NCI-H1436 treated with DMSO at 0.1 percent for 48 hours (cell line): ENCODE results near the gene GRK1.
"Not testable (repeated sequence)": the region's sequence is repeated elsewhere in the genome, so short reads cannot be mapped to it uniquely, and the experiment has no call there.

ENCODE experiments used
- DNase-seq: peaks from one replicate; lab custom pipeline; 2025; lab: John Stamatoyannopoulos, UW

Gene GRK1

GRCh38 chr13:113665597-113666328 lies 1.3 kb upstream of the GRK1 start:
- DNase-seq = no peak

GRCh38 chr13:113666329-113666670 lies 719 bp upstream of the GRK1 start:
- no peak for DNase-seq

GRCh38 chr13:113667771-113668490 lies 912 bp downstream of the GRK1 start:
- DNase-seq = no peak

- no peak for DNase-seq
Measured at GRCh38 chr13:113668491-113668971, 1.5 kb downstream of the GRK1 start.

GRCh38 chr13:113669231-113669754 lies 2.3 kb downstream of the GRK1 start:
- DNase-seq = no peak

- no peak for DNase-seq
Measured at GRCh38 chr13:113669755-113670341, 2.8 kb downstream of the GRK1 start.

GRCh38 chr13:113670541-113670940 lies 3.5 kb downstream of the GRK1 start:
- DNase-seq = no peak

- DNase-seq = no peak
Measured at GRCh38 chr13:113671066-113672001, 4.3 kb downstream of the GRK1 start.

- no peak for DNase-seq
Measured at GRCh38 chr13:113672002-113672651, 5.1 kb downstream of the GRK1 start.

- no peak for DNase-seq
Measured at GRCh38 chr13:113722921-113723320, 55.9 kb downstream of the GRK1 start.

GRCh38 chr13:113723410-113724015 lies 56.5 kb downstream of the GRK1 start:
- no peak for DNase-seq

- no peak for DNase-seq
Measured at GRCh38 chr13:113724016-113724758, 57.2 kb downstream of the GRK1 start.

GRCh38 chr13:113724780-113725315 lies 57.8 kb downstream of the GRK1 start:
- DNase-seq = no peak

- DNase-seq = not testable (repeated sequence)
Measured at GRCh38 chr13:113725329-113726105, 58.5 kb downstream of the GRK1 start.

- DNase-seq = not testable (repeated sequence)
Measured at GRCh38 chr13:113726106-113726821, 59.2 kb downstream of the GRK1 start.

- no peak for DNase-seq
Measured at GRCh38 chr13:113726961-113727411, 60.0 kb downstream of the GRK1 start.

- DNase-seq = no peak
Measured at GRCh38 chr13:113728571-113729054, 61.6 kb downstream of the GRK1 start.
